K562 (cell line): ENCODE measurements around the gene FHL1. TPM values are rescaled to one million over a fixed set of nuclear protein-coding genes. Genes with fewer than 3 reads are reported as not detected.

Experiments used
- ESRRB ChIP-seq: fragments of 250-450 bp; sonication (Bioruptor Pico); IDR thresholded peaks from 2 replicates; pipeline ENCODE4 v1.5.0; 2020; ENCODE audit warnings: mild to moderate bottlenecking, moderate library complexity, borderline replicate concordance
- KLF6 ChIP-seq: fragments of 250-450 bp; sonication (Bioruptor Pico); IDR thresholded peaks from 2 replicates; pipeline ENCODE4 v1.4.0; 2020; ENCODE audit warnings: mild to moderate bottlenecking, moderate library complexity, borderline replicate concordance
- NCOA6 ChIP-seq: fragments of 450-650 bp; IDR thresholded peaks from 2 replicates; pipeline ENCODE4 v1.6.1; 2017; ENCODE audit warnings: mild to moderate bottlenecking
- RUNX1 ChIP-seq: sonication (generic); IDR thresholded peaks from 2 replicates; pipeline ENCODE4 v1.6.1; 2016; ENCODE audit warnings: antibody characterized with exemption, low read depth
- TAF15 ChIP-seq: fragments of 200-400 bp; formaldehyde crosslinking; IDR thresholded peaks from 2 replicates; pipeline ENCODE4 v1.6.1; 2017; ENCODE audit warnings: mild to moderate bottlenecking, low read depth, low read length, moderate library complexity
- TEAD1 ChIP-seq, 2 experiments: fragments of 450-650 bp in 1 of 2; sonication (generic) in 1 of 2; formaldehyde crosslinking; IDR thresholded peaks; 2 replicates each; pipeline versions ENCODE4 v1.4.0 to v1.8.0; 2020 to 2022; ENCODE audit warnings: mild to moderate bottlenecking in 2 of 2, missing genetic modification reagents in 1 of 2
- ZBTB5 ChIP-seq: fragments of 450-650 bp; IDR thresholded peaks from 2 replicates; pipeline ENCODE4 v1.6.1; 2017; ENCODE audit warnings: antibody characterized with exemption
- polyA plus RNA-seq, 8 experiments: library from polyadenylated mRNA; depleted of rRNA in 4 of 8; stranded (reverse) in 5 of 8; unstranded in 3 of 8; fragments of >200 nt; fragmentation: Nextera tagmentation in 2 of 8; fragmentation: Illumina TruSeq in 1 of 8; extraction: Ambion mirVana in 2 of 8; extraction: Trizol in 1 of 8; gene quantifications; 2 replicates each; pipeline versions ENCODE4 v1.2.1 to v1.2.3, GENCODE V29; 2011 to 2014; ENCODE audit warnings: inconsistent platforms in 1 of 8, missing spikeins in 1 of 8
- total RNA-seq, 7 experiments: library from RNA; depleted of rRNA in 6 of 7; stranded (reverse); fragments of >200 nt in 6 of 7; fragmentation: Illumina TruSeq in 2 of 7; extraction: Trizol in 2 of 7; gene quantifications; 2 replicates each; pipeline versions ENCODE4 v1.2.1 to v1.2.3, GENCODE V29; 2011 to 2021; ENCODE audit warnings: low replicate concordance in 1 of 7
- TF ChIP-seq, protein P1 (sequence below): sonication (generic); formaldehyde crosslinking; IDR thresholded peaks from 2 replicates; pipeline ENCODE4 v1.8.0; 2023; ENCODE audit warnings: mild to moderate bottlenecking, missing genetic modification reagents
- TF ChIP-seq, protein P2 (sequence below): fragments of 250-450 bp; sonication (Bioruptor Pico); IDR thresholded peaks from 2 replicates; pipeline ENCODE4 v1.6.1; 2021; ENCODE audit warnings: mild to moderate bottlenecking

Gene FHL1
- total and polyA plus RNA-seq, 9 of the 15 experiments (the other 6 are each of a cell fraction or from before 2014, with no cell fraction given) = 0.03 to 3.0 (median 0.13) TPM; not detected in 1

GRCh38 chrX:136141569-136141968 lies 5.8 kb upstream of the FHL1 start (continued):
- TF ChIP-seq TAF15 (no peak), RUNX1 (no peak), ESRRB (no peak), NCOA6 (no peak), ZBTB5 (no peak), TEAD1 (CRISPR knock-in tag; IDR thresholded peaks at IDR 0.05) (no peak), KLF6 (CRISPR knock-in tag) (no peak)
- TF ChIP-seq, protein P1, sequence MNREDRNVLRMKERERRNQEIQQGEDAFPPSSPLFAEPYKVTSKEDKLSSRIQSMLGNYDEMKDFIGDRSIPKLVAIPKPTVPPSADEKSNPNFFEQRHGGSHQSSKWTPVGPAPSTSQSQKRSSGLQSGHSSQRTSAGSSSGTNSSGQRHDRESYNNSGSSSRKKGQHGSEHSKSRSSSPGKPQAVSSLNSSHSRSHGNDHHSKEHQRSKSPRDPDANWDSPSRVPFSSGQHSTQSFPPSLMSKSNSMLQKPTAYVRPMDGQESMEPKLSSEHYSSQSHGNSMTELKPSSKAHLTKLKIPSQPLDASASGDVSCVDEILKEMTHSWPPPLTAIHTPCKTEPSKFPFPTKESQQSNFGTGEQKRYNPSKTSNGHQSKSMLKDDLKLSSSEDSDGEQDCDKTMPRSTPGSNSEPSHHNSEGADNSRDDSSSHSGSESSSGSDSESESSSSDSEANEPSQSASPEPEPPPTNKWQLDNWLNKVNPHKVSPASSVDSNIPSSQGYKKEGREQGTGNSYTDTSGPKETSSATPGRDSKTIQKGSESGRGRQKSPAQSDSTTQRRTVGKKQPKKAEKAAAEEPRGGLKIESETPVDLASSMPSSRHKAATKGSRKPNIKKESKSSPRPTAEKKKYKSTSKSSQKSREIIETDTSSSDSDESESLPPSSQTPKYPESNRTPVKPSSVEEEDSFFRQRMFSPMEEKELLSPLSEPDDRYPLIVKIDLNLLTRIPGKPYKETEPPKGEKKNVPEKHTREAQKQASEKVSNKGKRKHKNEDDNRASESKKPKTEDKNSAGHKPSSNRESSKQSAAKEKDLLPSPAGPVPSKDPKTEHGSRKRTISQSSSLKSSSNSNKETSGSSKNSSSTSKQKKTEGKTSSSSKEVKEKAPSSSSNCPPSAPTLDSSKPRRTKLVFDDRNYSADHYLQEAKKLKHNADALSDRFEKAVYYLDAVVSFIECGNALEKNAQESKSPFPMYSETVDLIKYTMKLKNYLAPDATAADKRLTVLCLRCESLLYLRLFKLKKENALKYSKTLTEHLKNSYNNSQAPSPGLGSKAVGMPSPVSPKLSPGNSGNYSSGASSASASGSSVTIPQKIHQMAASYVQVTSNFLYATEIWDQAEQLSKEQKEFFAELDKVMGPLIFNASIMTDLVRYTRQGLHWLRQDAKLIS = no peak
- TF ChIP-seq, protein P2, sequence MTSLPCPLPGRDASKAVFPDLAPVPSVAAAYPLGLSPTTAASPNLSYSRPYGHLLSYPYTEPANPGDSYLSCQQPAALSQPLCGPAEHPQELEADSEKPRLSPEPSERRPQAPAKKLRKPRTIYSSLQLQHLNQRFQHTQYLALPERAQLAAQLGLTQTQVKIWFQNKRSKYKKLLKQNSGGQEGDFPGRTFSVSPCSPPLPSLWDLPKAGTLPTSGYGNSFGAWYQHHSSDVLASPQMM (CRISPR knock-in tag) = no peak
